ELR (cell line): Measurements from ENCODE around the gene BMPR1B.
A peak's percentile ranks its signal among the peaks of the same experiment; 100 is the strongest.
"Not testable (repeated sequence)": the region's sequence is repeated elsewhere in the genome, so short reads cannot be mapped to it uniquely, and the experiment has no call there.

ENCODE experiments used
- DNase-seq: peaks from one replicate; pipeline ENCODE4 v3.0.0-alpha.2; 2015; ENCODE audit warnings: low read depth

BMPR1B gene

GRCh38 chr4:95142932-95143331 is 385.2 kb downstream of the BMPR1B start:
- DNase-seq: no peak

GRCh38 chr4:95151255-95151654 is 393.5 kb downstream of the BMPR1B start:
- no peak for DNase-seq

GRCh38 chr4:95153182-95153581 is 395.4 kb downstream of the BMPR1B start:
- no peak for DNase-seq

GRCh38 chr4:95155759-95156451 is 398.1 kb downstream of the BMPR1B start:
- peak; percentile 21 for DNase-seq

GRCh38 chr4:95156452-95156765 is 398.7 kb downstream of the BMPR1B start:
- DNase-seq: no peak

GRCh38 chr4:95157596-95157995 is 399.8 kb downstream of the BMPR1B start:
- DNase-seq: no peak

- DNase-seq: no peak
Observed at GRCh38 chr4:95158045-95158444, 400.3 kb downstream of the BMPR1B start.

- no peak for DNase-seq
Observed at GRCh38 chr4:95158626-95159025, 400.9 kb downstream of the BMPR1B start.

GRCh38 chr4:95159384-95159783 is 401.6 kb downstream of the BMPR1B start:
- no peak for DNase-seq

GRCh38 chr4:95161781-95162469 is 404.2 kb downstream of the BMPR1B start:
- no peak for DNase-seq

- DNase-seq: no peak
Observed at GRCh38 chr4:95162867-95163266, 405.1 kb downstream of the BMPR1B start.

- DNase-seq: peak; percentile 60
Observed at GRCh38 chr4:95165926-95166524, 408.3 kb downstream of the BMPR1B start.

- no peak for DNase-seq
Observed at GRCh38 chr4:95167805-95168204, 410.1 kb downstream of the BMPR1B start.

- no peak for DNase-seq
Observed at GRCh38 chr4:95170176-95170575, 412.4 kb downstream of the BMPR1B start.

GRCh38 chr4:95171377-95171776 is 413.6 kb downstream of the BMPR1B start:
- not testable (repeated sequence) for DNase-seq

GRCh38 chr4:95178938-95179337 is 421.2 kb downstream of the BMPR1B start:
- no peak for DNase-seq

- no peak for DNase-seq
Observed at GRCh38 chr4:95180531-95181242, 422.9 kb downstream of the BMPR1B start.

GRCh38 chr4:95181243-95181995 is 423.7 kb downstream of the BMPR1B start:
- no peak for DNase-seq

- no peak for DNase-seq
Observed at GRCh38 chr4:95181996-95182306, 424.2 kb downstream of the BMPR1B start.

GRCh38 chr4:95183656-95184408 is 426.1 kb downstream of the BMPR1B start:
- no peak for DNase-seq

GRCh38 chr4:95186666-95187065 is 428.9 kb downstream of the BMPR1B start:
- DNase-seq: no peak
